Natural killer cell treated with Interleukin-12 subunit alpha and Interleukin-12 subunit beta and Interleukin-15 and Interleukin-18, amount 100 ng/mL, for 72 hours (primary cell): ENCODE measurements around the gene NOC2L. TPM values are rescaled to one million over a fixed set of nuclear protein-coding genes. Genes with fewer than 3 reads are reported as not detected.
A peak's percentile ranks its signal among the peaks of the same experiment; 100 is the strongest.
"Not testable (repeated sequence)": the region's sequence is repeated elsewhere in the genome, so short reads cannot be mapped to it uniquely, and the experiment has no call there.

Experiments
- ATAC-seq, 2 donors: fragments of 150-1000 bp; cut with Tn5 transposase in 1 of 2; sonication (Bioruptor Pico), chemical (Tn5 transposase) in 1 of 2; 2 replicates each; pipeline ENCODE4 v1.10.0; 2021
- DNase-seq: peaks from one replicate; pipeline ENCODE4 v3.0.0; 2022; ENCODE audit warnings: low spot score
- H3K27ac Mint-ChIP-seq, 2 donors: 1 replicate in 1 of 2; 2 replicates in 1 of 2; pipeline ENCODE4 v1.8.0; 2022; ENCODE audit warnings: mixed read lengths in 2 of 2, mild to moderate bottlenecking in 1 of 2, moderate library complexity in 1 of 2
- H3K27me3 Mint-ChIP-seq, 2 donors: 1 replicate in 1 of 2; 2 replicates in 1 of 2; pipeline ENCODE4 v1.8.0; 2022; ENCODE audit warnings: mixed read lengths in 2 of 2
- H3K36me3 Mint-ChIP-seq: one replicate; pipeline ENCODE4 v1.8.0; 2022; ENCODE audit warnings: mixed read lengths
- H3K4me1 Mint-ChIP-seq, 2 donors: 1 replicate in 1 of 2; 2 replicates in 1 of 2; pipeline ENCODE4 v1.8.0; 2022; ENCODE audit warnings: low read depth in 2 of 2, mixed read lengths in 2 of 2, mild to moderate bottlenecking in 1 of 2
- H3K4me3 Mint-ChIP-seq: one replicate; pipeline ENCODE4 v1.8.0; 2022; ENCODE audit warnings: mixed read lengths
- H3K9me3 Mint-ChIP-seq: 2 replicates; pipeline ENCODE4 v1.8.0; 2022; ENCODE audit warnings: mixed read lengths
- total RNA-seq, 2 donors: library from RNA; stranded (reverse); gene quantifications; one replicate each; pipeline ENCODE4 v1.2.3, GENCODE V29; 2022

The NOC2L gene
- total RNA-seq, 2 donors from 2014 or later = 113 to 143 TPM

- Mint-ChIP-seq H3K4me1 (no peaks in the 10 kb centered on the region), H3K36me3 (no peaks in the 10 kb centered on the region), H3K27ac (no peak overlapping the region), H3K27me3 (peaks cover 11 to 29% of the 10 kb centered on the region in 2 donors), H3K9me3 (no peaks in the 10 kb centered on the region), H3K4me3 (no peak overlapping the region)
- no peak for DNase-seq
- ATAC-seq = peak; percentile 62 to 80
Measured at GRCh38 chr1:983798-984475, 24.9 kb upstream of the NOC2L start.

GRCh38 chr1:982765-983436 is 23.8 kb upstream of the NOC2L start:
- Mint-ChIP-seq H3K27ac (no peak overlapping the region), H3K27me3 (peaks cover 6 to 22% of the 10 kb centered on the region in 2 donors), H3K36me3 (no peaks in the 10 kb centered on the region), H3K9me3 (no peaks in the 10 kb centered on the region), H3K4me1 (no peaks in the 10 kb centered on the region), H3K4me3 (no peak overlapping the region)
- DNase-seq = no peak
- no peak for ATAC-seq

- Mint-ChIP-seq H3K27me3 (peaks cover 6 to 22% of the 10 kb centered on the region in 2 donors), H3K9me3 (no peaks in the 10 kb centered on the region), H3K4me3 (no peak within 1 kb of the TSS), H3K27ac (no peak within 1 kb of the TSS), H3K4me1 (no peaks in the 10 kb centered on the region), H3K36me3 (no peaks in the 10 kb centered on the region)
- DNase-seq (no peak), ATAC-seq (no peak)
Measured at GRCh38 chr1:981955-982558, 23.0 kb upstream of the NOC2L start, which contains the start of gene PERM1. TSS of gene PERM1 (minus strand) at chr1:982093. CDS start at chr1:981029, 1,064 bp downstream.

GRCh38 chr1:981491-981954 is 22.5 kb upstream of the NOC2L start:
- Mint-ChIP-seq H3K27ac (no peak overlapping the region), H3K9me3 (no peaks in the 10 kb centered on the region), H3K4me3 (no peak overlapping the region), H3K4me1 (no peaks in the 10 kb centered on the region), H3K36me3 (no peaks in the 10 kb centered on the region), H3K27me3 (peaks cover 6 to 22% of the 10 kb centered on the region in 2 donors)
- DNase-seq (no peak), ATAC-seq (no peak)

GRCh38 chr1:980602-981395 is 21.7 kb upstream of the NOC2L start:
- no peak for DNase-seq

GRCh38 chr1:980137-980571 is 21.1 kb upstream of the NOC2L start:
- Mint-ChIP-seq H3K4me3 (no peak overlapping the region), H3K27ac (no peak overlapping the region), H3K9me3 (no peaks in the 10 kb centered on the region), H3K36me3 (no peaks in the 10 kb centered on the region), H3K27me3 (peaks cover 9 to 10% of the 10 kb centered on the region in 2 donors), H3K4me1 (peaks cover 0 to 5% of the 10 kb centered on the region in 2 donors)
- no peak for ATAC-seq
- DNase-seq = no peak

More at GRCh38 chr1:980602-981395, 21.7 kb upstream of the NOC2L start:
- Mint-ChIP-seq H3K4me1 (peaks cover 0 to 2% of the 10 kb centered on the region in 2 donors), H3K4me3 (no peak overlapping the region), H3K27ac (no peak overlapping the region), H3K27me3 (peaks cover 7 to 14% of the 10 kb centered on the region in 2 donors), H3K9me3 (no peaks in the 10 kb centered on the region), H3K36me3 (no peaks in the 10 kb centered on the region)
- no peak for ATAC-seq

GRCh38 chr1:979744-980072 is 20.7 kb upstream of the NOC2L start:
- H3K9me3 Mint-ChIP-seq = no peaks in the 10 kb centered on the region
- ATAC-seq (no peak), DNase-seq (no peak)
- H3K36me3 Mint-ChIP-seq = no peaks in the 10 kb centered on the region
- peaks cover 12% of the 10 kb centered on the region in 2 donors for H3K27me3 Mint-ChIP-seq
- H3K4me3 Mint-ChIP-seq = no peak overlapping the region
- H3K27ac Mint-ChIP-seq = no peak overlapping the region
- peaks cover 0 to 5% of the 10 kb centered on the region in 2 donors for H3K4me1 Mint-ChIP-seq

GRCh38 chr1:978835-979743 is 20.0 kb upstream of the NOC2L start:
- Mint-ChIP-seq H3K27ac (no peak overlapping the region), H3K36me3 (no peaks in the 10 kb centered on the region), H3K4me1 (peaks cover 0 to 5% of the 10 kb centered on the region in 2 donors), H3K9me3 (no peaks in the 10 kb centered on the region), H3K27me3 (peaks cover 13% of the 10 kb centered on the region in 2 donors), H3K4me3 (no peak overlapping the region)
- DNase-seq = no peak
- ATAC-seq = no peak

- ATAC-seq = no peak
- no peak overlapping the region for H3K4me3 Mint-ChIP-seq
- H3K4me1 Mint-ChIP-seq = peaks cover 0 to 5% of the 10 kb centered on the region in 2 donors
- no peaks in the 10 kb centered on the region for H3K9me3 Mint-ChIP-seq
- peaks cover 9 to 13% of the 10 kb centered on the region in 2 donors for H3K27me3 Mint-ChIP-seq
- no peaks in the 10 kb centered on the region for H3K36me3 Mint-ChIP-seq
- peak overlapping the region in 1 of 2 donors; percentile 53 for H3K27ac Mint-ChIP-seq
- no peak for DNase-seq
Measured at GRCh38 chr1:978069-978834, 19.2 kb upstream of the NOC2L start.

GRCh38 chr1:976791-977190 is 17.7 kb upstream of the NOC2L start:
- not testable (repeated sequence) for H3K9me3 Mint-ChIP-seq, ATAC-seq, H3K27ac Mint-ChIP-seq, H3K36me3 Mint-ChIP-seq, DNase-seq, H3K4me1 Mint-ChIP-seq, H3K4me3 Mint-ChIP-seq, H3K27me3 Mint-ChIP-seq

- H3K36me3 Mint-ChIP-seq = no peaks in the 10 kb centered on the region
- H3K4me3 Mint-ChIP-seq = no peak overlapping the region
- DNase-seq (no peak), ATAC-seq (peak; percentile 66 to 79)
- H3K27ac Mint-ChIP-seq = peak overlapping the region in 1 of 2 donors; percentile 16
- no peaks in the 10 kb centered on the region for H3K9me3 Mint-ChIP-seq
- H3K4me1 Mint-ChIP-seq = peaks cover 0 to 5% of the 10 kb centered on the region in 2 donors
- H3K27me3 Mint-ChIP-seq = peaks cover 8 to 12% of the 10 kb centered on the region in 2 donors
Measured at GRCh38 chr1:975896-976683, 17.0 kb upstream of the NOC2L start.
